ENCODE data around the gene CELSR1.
"Not testable (repeated sequence)": the region's sequence is repeated elsewhere in the genome, so short reads cannot be mapped to it uniquely, and the experiment has no call there.

CELSR1 gene

GRCh38 chr22:46318576-46318975 lies 218.8 kb downstream of the CELSR1 start:
- no peak for DNase-seq

- no peak for DNase-seq
Measured at GRCh38 chr22:46317646-46318045, 219.8 kb downstream of the CELSR1 start.

- no peak for DNase-seq
Measured at GRCh38 chr22:46315976-46316375, 221.4 kb downstream of the CELSR1 start.

GRCh38 chr22:46312848-46313247 lies 224.6 kb downstream of the CELSR1 start:
- DNase-seq = not testable (repeated sequence)

GRCh38 chr22:46312056-46312455 lies 225.4 kb downstream of the CELSR1 start:
- DNase-seq = no peak

All from fibroblast of skin of abdomen (primary cell).